Heart right ventricle (tissue), 16 donors: ENCODE data around the gene ERAS. TPM values are rescaled to one million over a fixed set of nuclear protein-coding genes. Genes with fewer than 3 reads are reported as not detected.

ENCODE experiments used
- ATAC-seq, 8 donors: fragments of 200-7000 bp; cut with Tn5 transposase; one replicate each; pipeline ENCODE4 v1.9.1; 2020; ENCODE audit warnings: mild to moderate bottlenecking in 8 of 8, moderate library complexity in 8 of 8, moderate number of reproducible peaks in 1 of 8
- DNase-seq, 2 donors: peaks; one replicate each; pipeline ENCODE4 v3.0.0-alpha.2; 2020
- H3K27ac ChIP-seq, 10 donors: fragments of 200-600 bp; sonication (generic) in 2 of 10; one replicate each; pipeline versions ENCODE4 v1.5.0 to v1.8.0; 2020 to 2022; ENCODE audit warnings: mild to moderate bottlenecking in 3 of 10
- H3K27me3 ChIP-seq, 7 donors: fragments of 200-600 bp; one replicate each; pipeline ENCODE4 v1.8.0; 2021 to 2022; ENCODE audit warnings: mild to moderate bottlenecking in 2 of 7
- H3K36me3 ChIP-seq, 9 donors: fragments of 200-600 bp; sonication (generic) in 1 of 9; one replicate each; pipeline versions ENCODE4 v1.5.0 to v1.8.0; 2020 to 2022; ENCODE audit warnings: mild to moderate bottlenecking in 2 of 9
- H3K4me1 ChIP-seq, 9 donors: fragments of 200-600 bp; sonication (generic) in 1 of 9; one replicate each; pipeline versions ENCODE4 v1.5.0 to v1.8.0; 2020 to 2022; ENCODE audit warnings: mild to moderate bottlenecking in 4 of 9
- H3K4me3 ChIP-seq, 10 donors: fragments of 200-600 bp; sonication (generic) in 2 of 10; one replicate each; pipeline versions ENCODE4 v1.5.0 to v1.8.0; 2020 to 2022; ENCODE audit warnings: mild to moderate bottlenecking in 7 of 10, moderate library complexity in 2 of 10
- H3K9me3 ChIP-seq, 11 donors: fragments of 200-600 bp in 10 of 11; sonication (generic) in 2 of 11; one replicate each; pipeline versions ENCODE4 v1.5.0 to v1.8.0; 2013 to 2022; ENCODE audit warnings: mild to moderate bottlenecking in 2 of 11, control low read depth in 1 of 11, moderate library complexity in 1 of 11
- CTCF ChIP-seq, 9 donors: fragments of 200-600 bp; sonication (generic) in 2 of 9; IDR thresholded peaks; one replicate each; pipeline versions ENCODE4 v1.5.0 to v1.8.0; 2021 to 2022; ENCODE audit warnings: antibody characterized with exemption in 9 of 9, mild to moderate bottlenecking in 5 of 9, moderate library complexity in 1 of 9
- WGBS, 2 donors: extraction: QIAGEN DNeasy Blood & Tissue Kit; methylation state at CpG; one replicate each; pipeline ENCODE4 v1.1.7; 2013; ENCODE audit warnings: inconsistent platforms in 1 of 2; 5-methylcytosine and 5-hydroxymethylcytosine counted together
- intact Hi-C, 10 donors: fragments of 100-400 bp; cut with DNase I; formaldehyde crosslinking; loops; one replicate each; pipeline versions ENCODE4 v1.11.1 to v1.14.2; 2022
- polyA plus RNA-seq, 2 donors: library from polyadenylated mRNA; stranded (reverse); fragments of 200-250 nt; gene quantifications; one replicate each; pipeline ENCODE4 v1.2.3, GENCODE V29; 2013
- total RNA-seq, 10 donors: library from RNA; stranded (reverse); fragmentation: NEBNext Ultra II Directional in 3 of 10; extraction: Animal tissue kit (Norgen Biotek cat#: 25700) in 3 of 10; gene quantifications; one replicate each; pipeline versions ENCODE4 v1.2.1 to v1.2.4, GENCODE V29; 2021 to 2023
- donor health status: Arrhythmogenic right ventricular cardiomyopathy.
- donor health status: ischemic (EF 13 %, LVEDD 7.1; RV severe dilation, severe dysfunction).
- donor health status: healthy with polysubstance abuse.
- donor health status: DM: no; HTN: yes; CAD: no.
- donor health status: DM: no; HTN: no; CAD: no.
- donor health status: ischemic (EF 25% LVEDD 6.9; RV normal size, moderate dysfunction).
- donor health status: ischemic (EF 25% LVEDD 5.7; RV mildly dilated, moderate dysfunction).
- donor health status: healthy.
- donor health status: DM: yes; HTN: yes; CAD: no.
- donor health status: Ischemic cardiomyopathy.
- donor health status: ischemic (EF 35%, LVEDD 5.7; RV mildly dilated, moderate dysfunction).
- donor health status: nonischemic (EF 11% LVEDD 7.7; RV severe dilation, severe dysfunction).
- donor health status: DM: yes; HTN: yes; CAD: no.
- donor health status: PGD.
- donor health status: ischemic (EF 29% LVEDD 5.4; RV normal size, mild dysfunction).
- donor health status: nonischemic (EF 23%, LVEDD 6.1; RV moderate dilation, normal function).

The ERAS gene
- total and polyA plus RNA-seq, 12 donors: 0.04 TPM; not detected in 11

GRCh38 chrX:48829016-48829735 lies 2.9 kb downstream of the ERAS start:
- peaks cover 0 to 99% (median 32%) of the 10 kb centered on the region in 7 donors for H3K27me3 ChIP-seq
- H3K36me3 ChIP-seq: peaks cover 0 to 8% (median 0%) of the 10 kb centered on the region in 9 donors
- H3K9me3 ChIP-seq: peaks cover 0 to 20% (median 0%) of the 10 kb centered on the region in 11 donors
- WGBS, 2 donors: 88 to 89% methylated on average over 24 of the region's 24 CpGs
- no peak for TF ChIP-seq CTCF (IDR thresholded peaks at IDR 0.05)
- no peak overlapping the region for H3K27ac ChIP-seq
- ATAC-seq (no peak), DNase-seq (no peak)
- no peak overlapping the region for H3K4me3 ChIP-seq
- intact Hi-C loops: no loop called here
- no peaks in the 10 kb centered on the region for H3K4me1 ChIP-seq

GRCh38 chrX:48831136-48831908 lies 5.0 kb downstream of the ERAS start:
- no peaks in the 10 kb centered on the region for H3K36me3 ChIP-seq
- H3K4me1 ChIP-seq: no peaks in the 10 kb centered on the region
- 8 to 11% methylated on average over 29 to 51 of the region's 58 CpGs for WGBS, 2 donors
- intact Hi-C loops: loop anchor here in 1 of 10 donors (10.0 kb wide), 1 partner anchor 57 kb away; no protein-coding TSS in a partner anchor
- no peak overlapping the region for H3K27ac ChIP-seq
- ATAC-seq (no peak), DNase-seq (no peak)
- peaks cover 0 to 99% (median 44%) of the 10 kb centered on the region in 7 donors for H3K27me3 ChIP-seq
- TF ChIP-seq CTCF (IDR thresholded peaks at IDR 0.05): no peak
- H3K9me3 ChIP-seq: peaks cover 0 to 14% (median 0%) of the 10 kb centered on the region in 11 donors
- no peak overlapping the region for H3K4me3 ChIP-seq

DNA sequence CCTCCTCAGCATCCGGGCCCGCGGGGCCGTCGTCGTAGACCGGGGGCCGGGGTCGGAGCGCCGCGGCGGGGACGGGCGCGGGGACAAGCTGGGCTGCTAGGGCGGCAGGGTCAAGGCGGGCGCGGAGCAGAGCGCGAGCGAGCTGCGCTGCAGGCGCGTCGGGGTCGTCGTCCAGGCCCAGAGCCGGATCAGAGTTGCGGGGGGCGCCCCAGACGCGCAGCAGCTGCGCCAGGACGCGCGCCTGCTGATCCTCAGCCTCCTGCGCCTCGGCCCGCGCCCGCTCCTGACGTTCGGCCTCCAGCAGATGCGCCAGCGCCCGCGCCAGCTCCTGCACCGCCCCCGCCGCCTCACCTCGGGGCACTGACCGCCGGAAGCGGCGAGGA lies 5.6 kb downstream of the ERAS start:
- intact Hi-C loops: loop anchor here in 1 of 10 donors (10.0 kb wide), 1 partner anchor 57 kb away; no protein-coding TSS in a partner anchor
- WGBS, 2 donors: 2 to 3% methylated on average over 32 to 39 of the region's 57 CpGs
- peaks cover 0 to 99% (median 44%) of the 10 kb centered on the region in 7 donors for H3K27me3 ChIP-seq
- H3K36me3 ChIP-seq: no peaks in the 10 kb centered on the region
- H3K9me3 ChIP-seq: peaks cover 0 to 8% (median 0%) of the 10 kb centered on the region in 11 donors
- H3K27ac ChIP-seq: no peak overlapping the region
- ATAC-seq: no peak
- H3K4me3 ChIP-seq: no peak overlapping the region
- no peak for DNase-seq
- H3K4me1 ChIP-seq: no peaks in the 10 kb centered on the region
- no peak for TF ChIP-seq CTCF (IDR thresholded peaks at IDR 0.05)

GRCh38 chrX:48833542-48834138 lies 7.3 kb downstream of the ERAS start:
- Histone ChIP-seq H3K9me3 (no peaks in the 10 kb centered on the region), H3K36me3 (no peaks in the 10 kb centered on the region), H3K4me3 (no peak overlapping the region), H3K4me1 (no peaks in the 10 kb centered on the region), H3K27me3 (peaks cover 0 to 91% (median 44%) of the 10 kb centered on the region in 7 donors), H3K27ac (no peak overlapping the region)
- WGBS, 2 donors: 25 to 33% methylated on average over 9 of the region's 9 CpGs
- DNase-seq (no peak), ATAC-seq (no peak)
- intact Hi-C loops: loop anchor here in 1 of 10 donors (10.0 kb wide), 1 partner anchor 59 kb away; no protein-coding TSS in a partner anchor
- peak in 1 of 9 donors; percentile 6 for TF ChIP-seq CTCF (IDR thresholded peaks at IDR 0.05)
